HG02981 (cell line): ENCODE results near the gene PADI6.
A peak's percentile ranks its signal among the peaks of the same experiment; 100 is the strongest.

Experiments
- ATAC-seq: cut with Tn5 transposase; IDR thresholded peaks from one replicate; pipeline ENCODE4 v1.9.1; 2021; ENCODE audit warnings: mild to moderate bottlenecking, moderate library complexity; ENCODE audit not compliant: unreplicated experiment

Gene PADI6

DNA sequence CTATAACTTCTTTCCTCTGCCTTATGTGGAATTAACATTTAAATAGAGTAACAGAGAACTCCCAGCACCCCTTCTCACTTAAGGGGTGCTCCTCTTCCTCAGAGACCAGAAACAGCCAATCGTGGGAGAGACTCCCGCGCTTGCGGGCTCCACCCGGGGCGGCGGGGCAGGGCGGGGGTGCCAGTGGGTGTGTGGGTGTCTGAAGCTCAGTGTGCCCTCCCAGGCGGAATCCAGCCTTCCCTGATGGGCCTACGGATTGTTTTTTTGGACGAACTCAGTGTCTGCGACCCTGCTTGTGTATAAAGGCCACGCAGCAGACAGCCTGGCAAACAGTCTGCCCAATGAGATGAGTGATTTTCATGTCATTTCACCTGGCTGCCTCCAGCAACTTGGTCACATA, 61.3 kb downstream of the PADI6 start:
- no peak for ATAC-seq

DNA sequence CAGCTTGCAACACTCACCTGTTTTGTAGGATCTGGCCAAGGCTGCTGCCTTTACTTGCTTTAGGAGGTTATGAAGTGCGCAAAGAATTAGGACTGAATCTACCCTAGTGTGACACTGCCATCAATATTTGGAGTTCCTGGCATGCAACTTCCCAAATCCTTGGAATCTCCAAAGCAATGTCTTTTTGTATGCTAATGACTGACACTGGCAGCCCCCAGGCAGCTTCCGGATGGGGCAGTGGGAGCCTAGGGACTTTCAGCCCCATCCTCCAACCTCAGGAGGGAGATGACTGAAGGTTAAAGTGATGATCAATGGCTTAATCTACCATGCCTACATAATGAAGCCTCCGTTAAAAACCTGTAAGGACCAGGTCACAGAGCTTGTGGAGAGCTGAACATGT, 62.0 kb downstream of the PADI6 start:
- no peak for ATAC-seq

DNA sequence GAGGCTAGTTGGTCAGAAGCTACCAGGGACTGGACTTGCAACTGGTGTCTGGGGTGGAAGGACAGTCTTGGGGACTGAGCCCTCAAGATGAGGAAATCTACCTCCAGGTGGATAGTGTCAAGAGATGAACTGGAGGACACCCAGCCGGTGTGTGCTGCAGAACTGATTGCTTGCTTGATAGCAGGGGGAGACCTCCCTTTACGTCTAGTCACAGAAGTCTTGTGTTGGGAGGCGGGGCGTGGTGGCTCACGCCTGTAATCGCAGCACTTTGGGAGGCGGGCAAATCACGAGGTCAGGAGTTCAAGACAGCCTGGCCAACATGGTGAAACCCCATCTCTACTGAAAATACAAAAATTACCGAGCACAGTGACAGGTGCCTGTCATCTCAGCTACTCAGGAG, 62.6 kb downstream of the PADI6 start:
- ATAC-seq, result no peak

DNA sequence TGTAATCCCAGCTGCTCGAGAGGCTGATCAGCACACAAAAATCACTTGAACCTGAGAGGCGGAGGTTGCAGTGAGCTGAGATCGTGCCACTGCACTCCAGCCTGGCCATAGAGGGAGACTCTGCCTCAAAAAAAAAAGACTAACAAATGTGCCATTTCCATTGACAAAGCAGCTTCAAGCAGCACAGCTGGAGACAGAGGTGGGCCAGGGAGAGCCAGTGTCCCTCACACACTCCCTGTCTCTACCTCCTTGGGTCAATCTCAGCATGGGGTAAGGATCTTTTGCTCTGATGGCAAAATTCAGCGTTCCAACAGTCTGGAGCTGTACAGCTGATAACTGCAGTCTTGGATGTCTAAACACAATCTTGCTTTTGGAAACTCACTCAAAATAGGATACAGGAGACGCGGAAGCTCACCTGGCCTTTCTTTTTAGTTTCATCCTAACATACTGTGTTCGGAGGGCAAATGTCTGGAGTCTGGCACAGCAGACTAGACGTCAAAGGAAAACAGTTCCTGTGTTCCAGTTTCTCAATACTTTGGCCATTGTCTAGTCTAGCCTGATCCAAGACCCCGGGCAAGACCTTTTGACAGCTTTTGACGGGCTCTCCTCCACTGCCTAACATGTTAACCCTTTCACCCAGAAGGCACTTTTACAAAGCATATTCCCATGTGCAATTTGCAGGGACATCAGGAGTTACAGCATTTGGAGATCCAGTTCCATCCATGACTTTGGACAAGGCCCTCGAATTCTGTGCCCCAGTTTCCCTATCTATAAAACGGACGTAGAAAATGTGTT, 64.6 kb downstream of the PADI6 start:
- no peak for ATAC-seq

DNA sequence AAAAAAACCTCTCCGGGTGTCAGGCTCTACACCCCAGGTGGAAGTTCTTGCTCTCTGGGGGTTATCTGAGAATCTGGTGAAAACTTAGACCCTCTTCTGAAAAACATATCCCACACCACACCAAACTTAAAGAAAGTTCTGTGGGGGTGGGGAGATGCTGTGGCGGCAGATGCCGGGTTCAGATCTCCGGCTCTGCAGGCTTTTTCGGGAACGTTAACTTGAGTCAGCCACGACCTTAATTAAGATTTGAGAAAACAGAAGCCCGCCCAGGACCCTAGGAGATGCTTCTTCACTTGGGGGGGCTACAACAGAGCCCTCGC, 65.2 kb downstream of the PADI6 start:
- no peak for ATAC-seq

DNA sequence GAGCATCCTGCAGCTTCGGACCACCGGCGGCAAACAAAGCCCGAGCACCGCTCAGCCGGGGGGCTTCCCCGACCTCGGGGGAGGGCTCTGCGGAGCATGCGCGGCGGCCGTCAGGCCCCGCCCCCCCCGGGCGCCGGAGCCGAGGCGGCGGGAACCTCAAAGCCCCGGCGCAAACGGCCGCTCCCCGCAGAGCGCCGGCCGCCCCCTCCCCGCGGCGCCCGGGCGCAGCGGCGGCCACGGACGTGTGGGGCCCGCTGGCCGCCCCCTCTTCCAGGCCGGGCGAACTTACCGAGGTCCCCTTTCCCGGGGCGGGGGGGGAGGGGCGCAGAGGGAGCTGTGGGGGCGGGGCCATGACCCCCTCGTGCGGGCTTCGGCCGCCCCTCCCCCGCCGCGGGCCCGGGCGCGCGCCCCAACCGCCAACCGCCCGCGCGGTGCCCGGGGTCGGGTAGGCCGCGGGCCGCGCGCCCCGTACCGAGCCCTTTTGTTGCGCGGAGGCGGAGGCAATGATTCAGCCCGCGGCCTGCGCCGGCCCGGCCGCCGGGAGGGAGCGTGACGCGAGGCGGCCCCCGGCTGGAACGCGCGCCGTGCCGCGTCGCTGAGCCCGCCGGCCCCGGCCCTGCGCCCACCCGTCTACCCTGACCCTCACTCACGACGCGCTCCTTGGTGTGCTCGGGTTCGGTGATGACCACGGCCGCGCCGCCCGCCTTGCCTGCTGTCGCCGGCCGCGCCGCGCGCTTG, 65.8 kb downstream of the PADI6 start:
- no peak for ATAC-seq

DNA sequence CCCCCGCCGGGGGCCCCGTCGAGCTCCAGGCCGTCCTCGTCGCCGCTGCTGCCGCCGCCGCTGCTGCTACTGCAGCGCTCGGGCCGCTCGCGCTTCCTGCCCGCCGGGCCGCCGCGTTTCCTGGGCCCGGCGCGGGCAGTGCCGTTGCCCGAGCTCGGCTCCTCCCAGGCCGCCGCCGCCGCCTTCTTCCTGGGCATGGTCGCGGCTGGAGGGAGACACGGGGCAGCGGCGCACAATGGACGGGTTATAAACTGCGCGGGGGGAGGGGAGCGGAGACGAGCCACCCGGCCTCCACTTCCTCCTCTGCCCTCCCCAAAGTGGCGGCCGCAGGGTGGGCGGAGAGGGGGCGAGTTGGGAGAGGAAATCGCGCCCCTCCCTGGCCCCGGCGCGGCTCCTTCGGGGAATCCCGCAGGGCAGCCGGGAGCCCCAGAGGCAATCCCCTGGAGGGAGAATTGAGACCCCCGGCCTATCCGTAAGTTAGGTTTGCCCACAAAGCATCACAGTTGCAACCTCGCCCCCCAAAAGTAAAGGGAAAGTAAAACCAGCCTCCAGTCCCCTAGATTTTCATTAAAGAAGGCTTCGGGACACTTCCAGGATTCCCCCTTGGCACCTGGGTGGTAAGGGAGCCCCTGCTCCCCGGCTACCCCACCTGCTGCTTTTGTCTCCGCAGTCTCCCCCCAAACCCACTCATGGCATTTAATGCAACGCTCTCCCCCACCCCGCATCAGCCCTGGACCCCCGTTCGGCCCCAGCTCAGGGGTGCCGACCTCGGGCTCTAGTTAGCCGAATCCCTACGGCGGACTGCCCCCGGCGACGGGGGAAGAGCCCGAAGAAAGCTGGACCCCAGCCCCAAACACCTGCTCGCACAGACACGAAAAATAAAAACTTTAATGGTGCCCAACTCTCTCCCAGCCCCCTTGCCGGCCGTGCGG, 66.6 kb downstream of the PADI6 start:
- no peak for ATAC-seq

DNA sequence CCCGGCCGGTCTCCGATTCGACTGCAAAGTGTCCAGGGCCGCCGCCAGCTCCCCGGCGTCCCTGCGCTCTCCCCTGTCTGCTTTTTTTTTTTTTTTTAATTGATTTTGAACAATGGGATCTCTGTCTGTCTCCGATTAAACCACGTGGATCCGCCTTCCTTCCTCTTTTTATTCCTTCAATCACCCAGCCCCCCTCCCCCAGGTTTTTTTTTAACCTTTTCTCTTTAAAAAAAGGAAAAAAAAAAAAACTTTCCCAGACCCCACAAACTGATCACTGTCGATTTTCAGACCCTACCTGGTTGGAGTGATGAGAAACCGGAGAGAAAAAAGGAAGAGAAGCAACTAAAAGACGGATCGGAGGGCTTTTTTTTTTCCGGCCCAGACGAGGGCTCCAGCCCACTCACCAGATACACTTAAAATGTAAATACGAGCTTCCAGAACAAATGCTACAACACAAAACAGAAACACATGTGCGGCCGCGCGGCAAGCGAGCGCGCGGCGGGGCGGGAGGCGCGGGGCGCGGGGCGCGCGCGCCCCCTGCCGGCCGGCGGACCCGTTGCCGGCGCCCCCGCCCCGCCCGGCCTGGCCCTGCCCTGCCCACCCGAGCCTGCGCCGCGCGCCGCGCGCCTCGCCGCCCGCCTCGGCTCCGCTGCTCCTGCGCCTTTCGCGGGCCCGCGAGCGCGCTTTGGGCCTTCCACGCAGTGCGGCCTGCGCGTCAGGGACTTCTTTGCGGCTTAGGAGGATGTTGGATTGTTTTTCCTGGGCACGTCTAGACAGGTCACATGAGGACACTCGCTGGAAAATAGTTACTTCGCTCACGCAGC, 67.5 kb downstream of the PADI6 start, which contains the start of gene RCC2:
Gene RCC2 (minus strand): TSS at position 428 of the 824 bp plus-strand sequence. CDS start 1,163 bp downstream, outside the sequence.
- peak; percentile 49 for ATAC-seq

DNA sequence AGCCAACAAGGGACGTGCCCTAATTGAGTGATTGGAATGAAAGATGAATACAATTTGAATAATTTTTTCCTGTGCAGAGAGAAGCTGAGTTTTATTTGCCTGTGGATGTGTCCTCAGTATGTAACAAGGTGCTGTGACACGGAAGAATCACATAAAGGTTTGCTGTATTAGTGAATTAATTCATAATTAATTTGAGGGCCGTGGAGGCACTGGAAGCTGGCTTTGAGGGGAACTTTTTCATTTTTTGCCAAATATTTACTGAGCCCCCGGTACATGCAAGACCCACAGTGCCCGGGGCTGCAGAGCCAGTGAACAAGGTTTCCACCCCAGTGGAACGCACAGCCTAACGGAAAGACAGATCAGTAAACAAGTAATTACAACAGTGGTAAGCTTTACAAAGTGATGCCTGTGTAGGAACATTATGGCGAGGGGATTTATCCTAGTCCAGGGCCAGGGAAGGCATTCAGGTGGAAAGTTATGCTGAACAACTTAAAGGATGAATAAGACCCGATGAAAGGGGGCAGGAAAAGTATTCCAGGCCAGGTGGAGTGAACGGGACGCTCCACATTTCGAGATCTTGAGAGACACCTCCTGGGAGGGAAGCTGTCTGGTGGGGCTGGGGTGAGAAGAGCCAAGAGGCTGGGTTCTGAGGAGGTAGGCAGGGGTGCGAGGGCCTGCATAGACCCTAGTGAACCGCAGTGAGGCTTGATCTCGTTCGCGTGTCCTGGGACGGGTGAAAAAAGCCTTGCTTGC, 68.3 kb downstream of the PADI6 start:
- no peak for ATAC-seq

DNA sequence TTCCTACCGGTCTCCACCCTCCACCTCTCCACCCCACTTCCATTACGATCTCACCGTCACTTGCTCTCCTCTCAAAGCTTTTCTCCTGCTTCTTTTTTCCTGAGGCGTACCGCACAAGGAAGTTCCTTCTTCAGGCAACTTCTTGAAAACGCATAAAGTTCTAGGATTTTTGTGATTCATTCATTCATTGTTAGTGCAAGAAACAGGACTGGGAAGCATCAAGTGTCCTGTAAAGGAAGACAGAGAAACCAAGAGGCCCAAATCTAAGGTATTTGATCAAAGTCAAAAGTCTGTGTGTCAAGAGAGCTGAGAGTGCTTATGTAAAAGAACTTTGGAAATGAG, 68.8 kb downstream of the PADI6 start:
- ATAC-seq, result no peak

DNA sequence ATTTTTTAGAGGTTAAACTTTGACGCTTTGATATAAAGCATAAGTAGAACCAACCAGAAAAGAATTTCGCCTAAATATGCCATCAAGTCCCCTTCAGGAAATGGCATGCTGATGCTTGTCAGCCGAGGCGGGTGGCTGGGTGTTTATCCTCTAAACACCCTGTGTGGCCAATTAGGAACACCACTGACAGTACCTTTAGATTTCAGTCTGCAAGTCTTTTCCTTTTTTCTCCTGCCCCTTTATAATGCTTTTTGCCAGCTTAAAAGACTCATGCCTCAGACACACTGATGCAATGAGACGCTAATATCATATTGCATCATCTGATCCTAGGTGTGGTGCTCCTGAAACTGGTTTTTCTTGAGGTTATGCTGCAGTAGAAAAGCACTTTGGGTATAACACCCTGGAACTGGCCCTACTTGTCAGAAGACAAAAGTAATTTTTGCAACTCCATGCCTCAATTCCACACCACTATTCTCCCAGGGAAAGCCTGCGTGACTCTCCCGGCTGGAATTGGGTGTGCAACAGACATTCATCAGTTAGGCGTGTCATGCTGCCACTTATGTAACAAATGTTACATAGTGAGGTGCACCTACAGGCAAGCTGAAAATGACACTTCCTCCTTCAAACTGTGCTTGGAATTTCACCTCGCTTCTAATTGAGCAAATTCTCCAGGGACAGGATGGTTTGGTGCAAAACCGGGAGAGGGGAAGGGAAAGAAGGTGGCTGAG, 69.4 kb downstream of the PADI6 start:
- no peak for ATAC-seq

DNA sequence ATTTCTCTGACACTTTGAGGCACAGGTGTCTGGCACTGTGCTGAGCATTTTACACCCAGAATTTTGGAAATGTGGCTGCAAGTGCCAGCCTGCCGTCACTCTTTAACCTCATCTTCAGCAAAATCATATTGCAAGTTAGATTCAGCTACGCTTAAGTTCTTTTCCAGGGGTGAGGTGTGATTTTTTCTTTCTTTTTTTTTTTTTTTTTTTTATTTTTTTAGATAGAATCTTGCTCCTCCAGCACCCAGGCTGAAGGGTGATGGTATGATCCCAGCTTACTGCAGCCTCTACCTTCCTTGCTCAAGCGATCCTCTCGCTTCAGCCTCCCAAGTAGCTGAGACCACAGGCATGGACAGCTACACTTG, 70.0 kb downstream of the PADI6 start:
- ATAC-seq, result no peak

DNA sequence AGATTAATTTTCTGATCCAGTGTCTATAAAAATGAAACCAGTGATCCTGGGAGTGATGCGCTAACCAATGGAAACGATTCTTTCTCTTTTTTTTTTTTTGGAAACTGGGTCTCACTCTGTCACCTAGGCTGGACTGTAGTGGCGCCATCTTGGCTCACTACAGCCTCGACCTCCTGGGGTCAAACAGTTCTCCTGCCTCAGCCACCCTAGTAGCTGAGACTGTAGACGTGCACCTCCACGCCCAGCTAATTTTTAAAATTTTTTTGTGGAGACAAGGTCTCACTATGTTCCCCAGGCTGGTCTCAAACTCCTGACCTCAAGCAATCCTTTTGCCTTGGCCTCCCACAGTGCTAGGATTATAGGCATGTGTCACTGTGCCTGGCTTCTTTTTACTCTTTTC, 70.8 kb downstream of the PADI6 start:
- ATAC-seq, result no peak

DNA sequence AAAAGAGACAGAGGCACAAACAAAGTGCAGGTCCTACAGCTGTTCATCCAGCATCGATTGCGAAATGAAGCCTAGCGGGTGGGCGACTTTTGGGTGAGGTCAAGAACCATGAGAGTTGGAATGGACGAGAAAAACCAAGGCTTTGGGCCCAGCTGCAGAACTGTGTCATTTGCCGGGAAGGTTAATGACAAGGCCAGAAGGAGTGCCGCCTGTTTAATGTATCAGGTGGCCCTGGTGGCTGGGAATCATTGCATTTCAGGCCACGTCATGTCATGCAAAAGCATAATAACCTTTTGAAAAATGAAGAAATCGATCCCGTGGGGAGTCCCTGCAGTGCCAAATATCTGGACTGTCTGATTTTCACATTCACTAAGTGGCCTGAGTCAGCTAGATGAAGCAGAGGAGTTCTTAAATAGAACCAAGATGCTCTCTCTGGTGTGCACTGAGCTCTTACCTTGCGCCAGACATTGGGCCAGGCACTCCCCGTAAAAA, 75.6 kb downstream of the PADI6 start:
- no peak for ATAC-seq
